GM12873 (cell line): ENCODE measurements around the gene DRC7.

ENCODE experiments used
- CTCF ChIP-seq: IDR thresholded peaks from 2 replicates; pipeline ENCODE4 v1.5.1; 2012; ENCODE audit warnings: low read depth, mild to moderate bottlenecking, moderate library complexity, low read length, control low read depth; ENCODE audit not compliant: insufficient read depth; ENCODE audit errors: missing control alignments

The DRC7 gene

GRCh38 chr16:57661936-57662906 is 32.4 kb upstream of the DRC7 start:
- no peak for TF ChIP-seq CTCF

- TF ChIP-seq CTCF = no peak
Measured at GRCh38 chr16:57663436-57663835, 31.2 kb upstream of the DRC7 start.

- peak; percentile 7 for TF ChIP-seq CTCF
Measured at GRCh38 chr16:57663917-57664661, 30.5 kb upstream of the DRC7 start.

- no peak for TF ChIP-seq CTCF
Measured at GRCh38 chr16:57664662-57665025, 30.0 kb upstream of the DRC7 start.

- no peak for TF ChIP-seq CTCF
Measured at GRCh38 chr16:57665541-57665940, 29.1 kb upstream of the DRC7 start.

GRCh38 chr16:57666353-57667047 is 28.1 kb upstream of the DRC7 start:
- TF ChIP-seq CTCF = no peak
